Neural progenitor cell (in vitro differentiated cells): Measurements from ENCODE around the gene CDH9. TPM values are rescaled to one million over a fixed set of nuclear protein-coding genes. Genes with fewer than 3 reads are reported as not detected.

ENCODE experiments used
- DNase-seq: peaks from one replicate; pipeline ENCODE4 v3.0.0-alpha.2; 2016; ENCODE audit warnings: low spot score
- H2AFZ ChIP-seq: fragments of 200-600 bp; sonication (generic); replicated peaks from 2 replicates; pipeline ENCODE4 v1.6.1; 2016; ENCODE audit warnings: antibody characterized with exemption
- H3F3A ChIP-seq: fragments of 200-600 bp; sonication (generic); 2 replicates; pipeline ENCODE4 v1.6.1; 2016; ENCODE audit warnings: antibody characterized with exemption, low read depth
- H3K27ac ChIP-seq: fragments of 200-600 bp; sonication (generic); 2 replicates; pipeline ENCODE4 v1.5.1; 2016; ENCODE audit warnings: mild to moderate bottlenecking
- H3K27me3 ChIP-seq: fragments of 200-600 bp; sonication (generic); 2 replicates; pipeline ENCODE4 v1.6.1; 2016; ENCODE audit warnings: mild to moderate bottlenecking, moderate library complexity
- H3K36me3 ChIP-seq: fragments of 200-600 bp; sonication (generic); 2 replicates; pipeline ENCODE4 v1.5.1; 2016
- H3K4me1 ChIP-seq: fragments of 200-600 bp; sonication (generic); 2 replicates; pipeline ENCODE4 v1.6.1; 2016; ENCODE audit warnings: mixed run types
- H3K4me2 ChIP-seq: fragments of 200-600 bp; sonication (generic); 2 replicates; pipeline ENCODE4 v1.6.1; 2016
- H3K4me3 ChIP-seq: fragments of 200-600 bp; sonication (generic); 2 replicates; pipeline ENCODE4 v1.5.1; 2016
- H3K79me2 ChIP-seq: fragments of 200-600 bp; sonication (generic); 2 replicates; pipeline ENCODE4 v1.6.1; 2016; ENCODE audit warnings: low read depth
- H3K9ac ChIP-seq: fragments of 200-600 bp; sonication (generic); 2 replicates; pipeline ENCODE4 v1.6.1; 2016
- H3K9me3 ChIP-seq: fragments of 200-600 bp; sonication (generic); 2 replicates; pipeline ENCODE4 v1.5.1; 2016; ENCODE audit warnings: low read depth
- H4K20me1 ChIP-seq: fragments of 200-600 bp; sonication (generic); 2 replicates; pipeline ENCODE4 v1.6.1; 2016; ENCODE audit warnings: low read depth
- H3K27ac Mint-ChIP-seq: 3 replicates; pipeline ENCODE4 v1.8.0; 2021; ENCODE audit warnings: mixed read lengths
- H3K27me3 Mint-ChIP-seq: 2 replicates; pipeline ENCODE4 v1.8.0; 2022; ENCODE audit warnings: low read depth, mild to moderate bottlenecking, inconsistent platforms, moderate library complexity, mixed read lengths; ENCODE audit not compliant: insufficient read depth
- H3K36me3 Mint-ChIP-seq: 3 replicates; pipeline ENCODE4 v1.8.0; 2021; ENCODE audit warnings: mixed read lengths
- H3K4me1 Mint-ChIP-seq: 3 replicates; pipeline ENCODE4 v1.8.0; 2021; ENCODE audit warnings: mixed read lengths
- H3K4me3 Mint-ChIP-seq: 3 replicates; pipeline ENCODE4 v1.8.0; 2021; ENCODE audit warnings: mild to moderate bottlenecking, moderate library complexity, mixed read lengths
- H3K9me3 Mint-ChIP-seq: 3 replicates; pipeline ENCODE4 v1.8.0; 2020; ENCODE audit warnings: mixed read lengths
- CTCF ChIP-seq: fragments of 200-600 bp; sonication (generic); IDR thresholded peaks from 2 replicates; pipeline ENCODE4 v1.5.1; 2017; ENCODE audit warnings: antibody characterized with exemption, mild to moderate bottlenecking
- EZH2 ChIP-seq: fragments of 200-600 bp; sonication (generic); IDR thresholded peaks from 2 replicates; pipeline ENCODE4 v1.6.1; 2017; ENCODE audit warnings: antibody characterized with exemption, mild to moderate bottlenecking, moderate library complexity
- EZH2phosphoT487 ChIP-seq: fragments of 200-600 bp; sonication (generic); IDR thresholded peaks from 2 replicates; pipeline ENCODE4 v1.6.1; 2017; ENCODE audit warnings: antibody characterized with exemption
- total RNA-seq: library from RNA; depleted of rRNA; stranded (reverse); fragments of >200 nt; gene quantifications from 2 replicates; pipeline ENCODE4 v1.2.3, GENCODE V29; 2015; ENCODE audit warnings: low replicate concordance

Gene CDH9
- total RNA-seq, 1 donor from 2014 or later: 2.8 TPM

GRCh38 chr5:26889815-26890214, 148.6 kb downstream of the CDH9 start:
- H2AFZ ChIP-seq: no peak overlapping the region
- H3K4me2 ChIP-seq: no peak overlapping the region
- H3K36me3 ChIP-seq: no peaks in the 10 kb centered on the region
- no peak for DNase-seq
- Mint-ChIP-seq H3K27ac (no peak overlapping the region), H3K36me3 (no peaks in the 10 kb centered on the region), H3K27me3 (no peaks in the 10 kb centered on the region), H3K4me1 (peaks cover 10% of the 10 kb centered on the region), H3K4me3 (no peak overlapping the region), H3K9me3 (no peaks in the 10 kb centered on the region)
- no peaks in the 10 kb centered on the region for H3K4me1 ChIP-seq
- H3K27ac ChIP-seq: no peak overlapping the region
- no peaks in the 10 kb centered on the region for H3K27me3 ChIP-seq
- H3K9me3 ChIP-seq: no peaks in the 10 kb centered on the region
- no peak overlapping the region for H3K9ac ChIP-seq
- H4K20me1 ChIP-seq: no peaks in the 10 kb centered on the region
- H3F3A ChIP-seq: no peaks in the 10 kb centered on the region
- no peak overlapping the region for H3K4me3 ChIP-seq
- no peak for TF ChIP-seq EZH2
- no peak for TF ChIP-seq CTCF
- no peak for TF ChIP-seq EZH2phosphoT487
- H3K79me2 ChIP-seq: no peaks in the 10 kb centered on the region

GRCh38 chr5:26884481-26884880, 153.9 kb downstream of the CDH9 start:
- Mint-ChIP-seq H3K4me1 (peaks cover 4% of the 10 kb centered on the region), H3K36me3 (no peaks in the 10 kb centered on the region), H3K27me3 (no peaks in the 10 kb centered on the region), H3K27ac (no peak overlapping the region), H3K4me3 (no peak overlapping the region), H3K9me3 (no peaks in the 10 kb centered on the region)
- H3K4me3 ChIP-seq: no peak overlapping the region
- H3K36me3 ChIP-seq: no peaks in the 10 kb centered on the region
- H3F3A ChIP-seq: no peaks in the 10 kb centered on the region
- H3K9ac ChIP-seq: no peak overlapping the region
- H3K4me1 ChIP-seq: no peaks in the 10 kb centered on the region
- no peaks in the 10 kb centered on the region for H4K20me1 ChIP-seq
- no peak overlapping the region for H3K27ac ChIP-seq
- no peaks in the 10 kb centered on the region for H3K9me3 ChIP-seq
- no peak for TF ChIP-seq EZH2
- no peak for TF ChIP-seq EZH2phosphoT487
- TF ChIP-seq CTCF: no peak
- H3K79me2 ChIP-seq: no peaks in the 10 kb centered on the region
- no peak for DNase-seq
- H3K4me2 ChIP-seq: no peak overlapping the region
- no peaks in the 10 kb centered on the region for H3K27me3 ChIP-seq
- peak overlapping the region; percentile 57 for H2AFZ ChIP-seq

- H3K36me3 Mint-ChIP-seq: no peaks in the 10 kb centered on the region
- Histone ChIP-seq H3K9me3 (no peaks in the 10 kb centered on the region), H4K20me1 (no peaks in the 10 kb centered on the region), H3K27me3 (no peaks in the 10 kb centered on the region), H3K79me2 (no peaks in the 10 kb centered on the region), H3F3A (no peaks in the 10 kb centered on the region), H3K9ac (no peak overlapping the region), H3K4me1 (no peaks in the 10 kb centered on the region), H3K27ac (no peak overlapping the region), H3K4me3 (no peak overlapping the region), H3K36me3 (no peaks in the 10 kb centered on the region), H3K4me2 (no peak overlapping the region), H2AFZ (no peak overlapping the region)
- no peak overlapping the region for H3K4me3 Mint-ChIP-seq
- no peak for TF ChIP-seq EZH2phosphoT487
- no peak for TF ChIP-seq EZH2
- no peak for TF ChIP-seq CTCF
- no peak overlapping the region for H3K27ac Mint-ChIP-seq
- no peaks in the 10 kb centered on the region for H3K27me3 Mint-ChIP-seq
- no peaks in the 10 kb centered on the region for H3K9me3 Mint-ChIP-seq
- DNase-seq: no peak
- H3K4me1 Mint-ChIP-seq: no peaks in the 10 kb centered on the region
These were observed 155.0 kb downstream of the CDH9 start for GRCh38 chr5:26883375-26883774.
